Chondrocyte (in vitro differentiated cells): ENCODE measurements around the gene SYNRG. TPM values are rescaled to one million over a fixed set of nuclear protein-coding genes. Genes with fewer than 3 reads are reported as not detected.

Experiments used
- DNase-seq: peaks from one replicate; pipeline ENCODE4 v3.0.0; 2021; ENCODE audit warnings: mixed read lengths, low spot score
- H3K27ac Mint-ChIP-seq: one replicate; pipeline ENCODE4 v1.8.0; 2021; ENCODE audit warnings: mild to moderate bottlenecking, moderate library complexity, mixed read lengths; ENCODE audit not compliant: unreplicated experiment
- H3K27me3 Mint-ChIP-seq: 2 replicates; pipeline ENCODE4 v1.8.0; 2021; ENCODE audit warnings: low read depth, mixed read lengths
- H3K36me3 Mint-ChIP-seq: 2 replicates; pipeline ENCODE4 v1.8.0; 2021; ENCODE audit warnings: low read depth, mixed read lengths
- H3K4me1 Mint-ChIP-seq: 2 replicates; pipeline ENCODE4 v1.8.0; 2021; ENCODE audit warnings: low read depth, mild to moderate bottlenecking, mixed read lengths
- H3K4me3 Mint-ChIP-seq: one replicate; pipeline ENCODE4 v1.8.0; 2021; ENCODE audit warnings: mild to moderate bottlenecking, moderate library complexity, mixed read lengths; ENCODE audit not compliant: unreplicated experiment
- H3K9me3 Mint-ChIP-seq: 2 replicates; pipeline ENCODE4 v1.8.0; 2021; ENCODE audit warnings: low read depth, mixed read lengths
- CTCF ChIP-seq: fragments of 200-600 bp; sonication (generic); IDR thresholded peaks from 2 replicates; pipeline ENCODE4 v1.5.0; 2021; ENCODE audit warnings: antibody characterized with exemption, mild to moderate bottlenecking, moderate library complexity
- total RNA-seq: library from RNA; stranded (reverse); gene quantifications from 3 replicates; pipeline ENCODE4 v1.2.1, GENCODE V29; 2021

The SYNRG gene
- total RNA-seq, 1 donor from 2014 or later: 35.1 TPM

GRCh38 chr17:37553401-37553966, 55.7 kb downstream of the SYNRG start:
- Mint-ChIP-seq H3K4me1 (peaks cover 12% of the 10 kb centered on the region), H3K27me3 (no peaks in the 10 kb centered on the region), H3K9me3 (no peaks in the 10 kb centered on the region), H3K4me3 (no peak overlapping the region), H3K27ac (no peak overlapping the region), H3K36me3 (peaks cover 22% of the 10 kb centered on the region)
- no peak for DNase-seq
- TF ChIP-seq CTCF: no peak

GRCh38 chr17:37551788-37552187, 57.4 kb downstream of the SYNRG start:
- Mint-ChIP-seq H3K27me3 (no peaks in the 10 kb centered on the region), H3K27ac (no peak overlapping the region), H3K4me3 (no peak overlapping the region), H3K9me3 (no peaks in the 10 kb centered on the region), H3K4me1 (peaks cover 29% of the 10 kb centered on the region), H3K36me3 (peaks cover 15% of the 10 kb centered on the region)
- no peak for TF ChIP-seq CTCF
- DNase-seq: no peak

GRCh38 chr17:37547986-37548385, 61.2 kb downstream of the SYNRG start:
- H3K36me3 Mint-ChIP-seq: peaks cover 9% of the 10 kb centered on the region
- H3K9me3 Mint-ChIP-seq: no peaks in the 10 kb centered on the region
- no peak for TF ChIP-seq CTCF
- H3K4me1 Mint-ChIP-seq: peaks cover 37% of the 10 kb centered on the region
- DNase-seq: no peak
- H3K4me3 Mint-ChIP-seq: no peak overlapping the region
- H3K27me3 Mint-ChIP-seq: no peaks in the 10 kb centered on the region
- peak overlapping the region; percentile 79 for H3K27ac Mint-ChIP-seq

- DNase-seq: no peak
- no peak for TF ChIP-seq CTCF
- peak overlapping the region; percentile 65 for H3K27ac Mint-ChIP-seq
- H3K4me3 Mint-ChIP-seq: no peak overlapping the region
- H3K27me3 Mint-ChIP-seq: no peaks in the 10 kb centered on the region
- H3K36me3 Mint-ChIP-seq: peaks cover 12% of the 10 kb centered on the region
- H3K4me1 Mint-ChIP-seq: peaks cover 38% of the 10 kb centered on the region
- no peaks in the 10 kb centered on the region for H3K9me3 Mint-ChIP-seq
Measured at GRCh38 chr17:37546302-37546701, 62.9 kb downstream of the SYNRG start.

GRCh38 chr17:37545486-37545885, 63.7 kb downstream of the SYNRG start:
- no peak for TF ChIP-seq CTCF
- DNase-seq: no peak
- Mint-ChIP-seq H3K4me1 (peaks cover 41% of the 10 kb centered on the region), H3K27ac (no peak overlapping the region), H3K4me3 (no peak overlapping the region), H3K9me3 (no peaks in the 10 kb centered on the region), H3K36me3 (peaks cover 17% of the 10 kb centered on the region), H3K27me3 (no peaks in the 10 kb centered on the region)
